Suprapubic skin (tissue), 4 donors: ENCODE results near the gene TBRG1.

ENCODE experiments used
- CTCF ChIP-seq, 2 donors: fragments of 200-600 bp in 1 of 2; fragments of 450-650 bp in 1 of 2; sonication (generic) in 1 of 2; IDR thresholded peaks; one replicate each; pipeline ENCODE4 v1.5.1; 2016 to 2019; ENCODE audit warnings: antibody characterized with exemption in 2 of 2, mild to moderate bottlenecking in 1 of 2, moderate library complexity in 1 of 2
- EP300 ChIP-seq: sonication (generic); formaldehyde crosslinking; IDR thresholded peaks from one replicate; pipeline ENCODE4 v1.6.1; 2017; ENCODE audit warnings: antibody characterized with exemption
- POLR2A ChIP-seq, 2 donors: fragments of 450-650 bp; IDR thresholded peaks; one replicate each; pipeline ENCODE4 v1.6.1; 2017; ENCODE audit warnings: antibody characterized with exemption in 2 of 2, mild to moderate bottlenecking in 2 of 2, moderate library complexity in 2 of 2
- POLR2AphosphoS5 ChIP-seq, 3 donors: sonication (generic); formaldehyde crosslinking; IDR thresholded peaks; one replicate each; pipeline ENCODE4 v1.6.1; 2017; ENCODE audit warnings: antibody characterized with exemption in 3 of 3

- TF ChIP-seq POLR2A (IDR thresholded peaks at IDR 0.05) (no peak), CTCF (IDR thresholded peaks at IDR 0.05) (no peak), POLR2AphosphoS5 (IDR thresholded peaks at IDR 0.05) (no peak), EP300 (no peak)
Measured at GRCh38 chr11:124682443-124682842, 59.8 kb downstream of the TBRG1 start.
